HepG2 (cell line): ENCODE measurements around the gene ZNF213. TPM values are rescaled to one million over a fixed set of nuclear protein-coding genes. Genes with fewer than 3 reads are reported as not detected.
A peak's percentile ranks its signal among the peaks of the same experiment; 100 is the strongest.

ENCODE experiments used
- ARID2 ChIP-seq: sonication (generic); formaldehyde crosslinking; IDR thresholded peaks from 2 replicates; pipeline ENCODE4 v1.8.1; 2022; ENCODE audit warnings: mild to moderate bottlenecking, missing genetic modification reagents, borderline replicate concordance
- BCL6 ChIP-seq: IDR thresholded peaks from 2 replicates; pipeline ENCODE4 v1.6.1; 2016; ENCODE audit warnings: missing genetic modification reagents, missing compliant biosample characterization
- DR1 ChIP-seq: sonication (generic); formaldehyde crosslinking; IDR thresholded peaks from 2 replicates; pipeline ENCODE4 v1.8.0; 2021; ENCODE audit warnings: mild to moderate bottlenecking, missing genetic modification reagents, inconsistent platforms
- FIP1L1 ChIP-seq: fragments of 200-400 bp; formaldehyde crosslinking; IDR thresholded peaks from 2 replicates; pipeline ENCODE4 v1.6.1; 2018; ENCODE audit warnings: low read depth, mild to moderate bottlenecking, low read length, moderate library complexity, borderline replicate concordance; ENCODE audit not compliant: insufficient read depth
- HIVEP1 ChIP-seq: sonication (generic); formaldehyde crosslinking; IDR thresholded peaks from 2 replicates; pipeline ENCODE4 v1.4.0; 2020; ENCODE audit warnings: mild to moderate bottlenecking, missing genetic modification reagents
- JUND ChIP-seq: sonication (generic); formaldehyde crosslinking; IDR thresholded peaks from 2 replicates; pipeline ENCODE4 v1.8.0; 2022; ENCODE audit warnings: mild to moderate bottlenecking, missing genetic modification reagents
- MTF1 ChIP-seq: sonication (generic); formaldehyde crosslinking; IDR thresholded peaks from 2 replicates; pipeline ENCODE4 v1.5.0; 2020; ENCODE audit warnings: missing genetic modification reagents
- RBM39 ChIP-seq: fragments of 200-400 bp; formaldehyde crosslinking; IDR thresholded peaks from one replicate; pipeline ENCODE4 v1.6.1; 2018; ENCODE audit warnings: antibody characterized with exemption, mild to moderate bottlenecking, low read depth, low read length; ENCODE audit not compliant: poor library complexity, severe bottlenecking
- SRF ChIP-seq: IDR thresholded peaks from 2 replicates; pipeline ENCODE4 v1.6.1; 2011; ENCODE audit warnings: mild to moderate bottlenecking, low read depth, low read length, moderate library complexity
- SSRP1 ChIP-seq: IDR thresholded peaks from 2 replicates; pipeline ENCODE4 v1.6.1; 2016; ENCODE audit warnings: control low read depth
- ZNF10 ChIP-seq: sonication (generic); formaldehyde crosslinking; IDR thresholded peaks from 2 replicates; pipeline ENCODE4 v1.4.0; 2020; ENCODE audit warnings: mild to moderate bottlenecking, low read depth, missing genetic modification reagents, borderline replicate concordance
- ZNF232 ChIP-seq: sonication (generic); formaldehyde crosslinking; IDR thresholded peaks from 2 replicates; pipeline ENCODE4 v1.4.0; 2020; ENCODE audit warnings: missing genetic modification reagents, borderline replicate concordance
- ZNF274 ChIP-seq: sonication (generic); formaldehyde crosslinking; IDR thresholded peaks from 2 replicates; pipeline ENCODE4 v1.5.1; 2020; ENCODE audit warnings: mild to moderate bottlenecking, missing genetic modification reagents
- ZNF589 ChIP-seq: sonication (generic); formaldehyde crosslinking; conservative IDR thresholded peaks from 2 replicates; pipeline ENCODE4 v1.8.0; 2022; ENCODE audit warnings: mild to moderate bottlenecking, moderate library complexity, missing genetic modification reagents
- ZSCAN29 ChIP-seq: sonication (generic); formaldehyde crosslinking; conservative IDR thresholded peaks from 2 replicates; pipeline ENCODE4 v1.4.0; 2020; ENCODE audit warnings: mild to moderate bottlenecking, missing genetic modification reagents
- ZSCAN31 ChIP-seq: sonication (generic); formaldehyde crosslinking; IDR thresholded peaks from 2 replicates; pipeline ENCODE4 v1.5.0; 2020; ENCODE audit warnings: low read depth, mild to moderate bottlenecking, missing genetic modification reagents
- polyA plus RNA-seq, 8 experiments: library from polyadenylated mRNA; depleted of rRNA in 3 of 8; stranded (reverse) in 7 of 8; unstranded in 1 of 8; fragments of >200 nt; fragmentation: Illumina TruSeq in 4 of 8; extraction: Trizol in 4 of 8; gene quantifications; 2 replicates each; pipeline versions ENCODE4 v1.2.1 to v1.2.3, GENCODE V29; 2011 to 2016; ENCODE audit warnings: low read depth in 4 of 8, missing spikeins in 1 of 8, mixed read lengths in 1 of 8; ENCODE audit not compliant: insufficient read depth in 1 of 8
- total RNA-seq, 5 experiments: library from RNA; depleted of rRNA; stranded (reverse); fragments of >200 nt; fragmentation: Illumina TruSeq; extraction: Trizol; gene quantifications; 2 replicates each; pipeline ENCODE4 v1.2.3, GENCODE V29; 2016; ENCODE audit warnings: low read depth in 1 of 5
- TF ChIP-seq, protein P1 (sequence below): IDR thresholded peaks from 2 replicates; pipeline ENCODE4 v1.6.1; 2016; ENCODE audit warnings: missing genetic modification reagents, missing compliant biosample characterization
- TF ChIP-seq, protein P2 (sequence below): sonication (generic); formaldehyde crosslinking; IDR thresholded peaks from 2 replicates; pipeline ENCODE4 v1.4.0; 2020; ENCODE audit warnings: missing genetic modification reagents
- TF ChIP-seq, protein P3 (sequence below): sonication (generic); formaldehyde crosslinking; conservative IDR thresholded peaks from 2 replicates; pipeline ENCODE4 v1.4.0; 2020; ENCODE audit warnings: missing genetic modification reagents
- TF ChIP-seq, protein P4 (sequence below): IDR thresholded peaks from 2 replicates; pipeline ENCODE4 v1.6.1; 2016; ENCODE audit warnings: low read depth, borderline replicate concordance
- TF ChIP-seq, protein P5 (sequence below): sonication (generic); formaldehyde crosslinking; IDR thresholded peaks from 2 replicates; pipeline ENCODE4 v1.4.0; 2020; ENCODE audit warnings: mild to moderate bottlenecking, low read depth, missing genetic modification reagents
- TF ChIP-seq, protein P6 (sequence below): sonication (generic); formaldehyde crosslinking; IDR thresholded peaks from 2 replicates; pipeline ENCODE4 v1.8.0; 2022; ENCODE audit warnings: missing genetic modification reagents, low read depth, mild to moderate bottlenecking, borderline replicate concordance
- TF ChIP-seq, protein P7 (sequence below): sonication (generic); formaldehyde crosslinking; IDR thresholded peaks from 2 replicates; pipeline ENCODE4 v1.5.1; 2020; ENCODE audit warnings: mild to moderate bottlenecking, moderate library complexity, missing genetic modification reagents

Gene ZNF213
- total and polyA plus RNA-seq, 2 of the 13 experiments (the other 11 are each of a cell fraction or from before 2014, with no cell fraction given) = 0.59 to 0.97 TPM

DNA sequence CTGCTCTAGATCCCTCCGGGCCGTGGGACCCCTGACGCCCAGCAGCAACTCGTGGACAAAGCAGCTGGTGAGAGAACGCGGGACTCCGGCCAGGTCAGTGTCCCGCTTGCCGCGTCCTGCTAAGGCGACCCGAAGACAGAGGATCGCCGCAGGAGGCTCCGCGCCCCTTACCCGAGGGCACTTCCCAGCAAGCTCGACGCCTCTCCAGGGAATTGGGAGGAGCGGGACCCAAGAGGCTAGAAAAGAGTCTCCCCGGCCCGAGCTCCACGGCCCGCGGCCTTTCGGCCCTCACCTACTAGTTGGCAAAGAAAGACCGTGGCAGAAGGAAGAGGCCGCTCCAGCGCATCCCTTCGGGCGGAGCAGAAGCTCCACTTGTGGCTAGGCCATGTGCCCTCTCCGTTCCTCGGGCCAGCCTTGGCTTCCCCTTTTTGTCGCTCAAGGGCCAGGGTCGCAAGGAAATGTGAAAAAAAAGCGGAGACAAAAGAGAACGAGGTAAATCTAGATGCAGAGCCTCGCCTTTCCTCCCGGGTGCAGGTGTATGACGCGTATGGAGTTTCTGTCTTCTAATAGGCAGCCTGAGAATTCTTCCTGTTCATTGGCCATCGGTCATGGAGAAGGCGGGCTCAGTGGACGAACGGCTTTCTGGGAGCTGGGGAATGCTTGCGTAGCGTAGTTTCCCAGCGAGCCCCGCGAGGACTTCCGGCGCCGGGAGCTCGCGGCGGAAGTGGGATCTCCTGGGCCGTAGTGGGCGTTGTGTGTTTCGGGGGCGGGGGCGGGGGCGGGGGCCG, at the start of gene ZNF213 (continued):
- TF ChIP-seq ZNF232 (CRISPR knock-in tag) = no peak
- no peak for TF ChIP-seq ZNF10
- no peak; the same call in 1 of the 2 replicates for TF ChIP-seq HIVEP1 (CRISPR knock-in tag)
- TF ChIP-seq MTF1 (CRISPR knock-in tag) = 0 out of 2 replicates have a peak, but pooled peaks have one; percentile 19
- TF ChIP-seq ZNF589 (CRISPR knock-in tag) = 0 out of 2 replicates have a peak, but pooled peaks have one; percentile 43
- TF ChIP-seq, protein P1, sequence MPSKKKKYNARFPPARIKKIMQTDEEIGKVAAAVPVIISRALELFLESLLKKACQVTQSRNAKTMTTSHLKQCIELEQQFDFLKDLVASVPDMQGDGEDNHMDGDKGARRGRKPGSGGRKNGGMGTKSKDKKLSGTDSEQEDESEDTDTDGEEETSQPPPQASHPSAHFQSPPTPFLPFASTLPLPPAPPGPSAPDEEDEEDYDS (CRISPR knock-in tag) = peak; percentile 61
- TF ChIP-seq ARID2 = no peak
- TF ChIP-seq, protein P2, sequence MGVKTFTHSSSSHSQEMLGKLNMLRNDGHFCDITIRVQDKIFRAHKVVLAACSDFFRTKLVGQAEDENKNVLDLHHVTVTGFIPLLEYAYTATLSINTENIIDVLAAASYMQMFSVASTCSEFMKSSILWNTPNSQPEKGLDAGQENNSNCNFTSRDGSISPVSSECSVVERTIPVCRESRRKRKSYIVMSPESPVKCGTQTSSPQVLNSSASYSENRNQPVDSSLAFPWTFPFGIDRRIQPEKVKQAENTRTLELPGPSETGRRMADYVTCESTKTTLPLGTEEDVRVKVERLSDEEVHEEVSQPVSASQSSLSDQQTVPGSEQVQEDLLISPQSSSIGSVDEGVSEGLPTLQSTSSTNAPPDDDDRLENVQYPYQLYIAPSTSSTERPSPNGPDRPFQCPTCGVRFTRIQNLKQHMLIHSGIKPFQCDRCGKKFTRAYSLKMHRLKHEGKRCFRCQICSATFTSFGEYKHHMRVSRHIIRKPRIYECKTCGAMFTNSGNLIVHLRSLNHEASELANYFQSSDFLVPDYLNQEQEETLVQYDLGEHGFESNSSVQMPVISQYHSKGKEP = no peak
- no peak for TF ChIP-seq SSRP1
- no peak for TF ChIP-seq JUND (CRISPR knock-in tag)
- TF ChIP-seq, protein P3, sequence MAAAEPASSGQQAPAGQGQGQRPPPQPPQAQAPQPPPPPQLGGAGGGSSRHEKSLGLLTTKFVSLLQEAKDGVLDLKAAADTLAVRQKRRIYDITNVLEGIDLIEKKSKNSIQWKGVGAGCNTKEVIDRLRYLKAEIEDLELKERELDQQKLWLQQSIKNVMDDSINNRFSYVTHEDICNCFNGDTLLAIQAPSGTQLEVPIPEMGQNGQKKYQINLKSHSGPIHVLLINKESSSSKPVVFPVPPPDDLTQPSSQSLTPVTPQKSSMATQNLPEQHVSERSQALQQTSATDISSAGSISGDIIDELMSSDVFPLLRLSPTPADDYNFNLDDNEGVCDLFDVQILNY = no peak
- TF ChIP-seq, protein P4, sequence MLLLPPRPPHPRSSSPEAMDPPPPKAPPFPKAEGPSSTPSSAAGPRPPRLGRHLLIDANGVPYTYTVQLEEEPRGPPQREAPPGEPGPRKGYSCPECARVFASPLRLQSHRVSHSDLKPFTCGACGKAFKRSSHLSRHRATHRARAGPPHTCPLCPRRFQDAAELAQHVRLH = no peak
- TF ChIP-seq SRF = 0 out of 2 replicates have a peak, but pooled peaks have one; percentile 54
- TF ChIP-seq, protein P5, sequence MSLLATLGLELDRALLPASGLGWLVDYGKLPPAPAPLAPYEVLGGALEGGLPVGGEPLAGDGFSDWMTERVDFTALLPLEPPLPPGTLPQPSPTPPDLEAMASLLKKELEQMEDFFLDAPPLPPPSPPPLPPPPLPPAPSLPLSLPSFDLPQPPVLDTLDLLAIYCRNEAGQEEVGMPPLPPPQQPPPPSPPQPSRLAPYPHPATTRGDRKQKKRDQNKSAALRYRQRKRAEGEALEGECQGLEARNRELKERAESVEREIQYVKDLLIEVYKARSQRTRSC (CRISPR knock-in tag) = no peak
- TF ChIP-seq ZNF274 (CRISPR knock-in tag) = no peak
- TF ChIP-seq ZSCAN29 = no peak
- no peak for TF ChIP-seq FIP1L1
- TF ChIP-seq DR1 = peak; percentile 71
- no peak for TF ChIP-seq RBM39
- TF ChIP-seq, protein P6, sequence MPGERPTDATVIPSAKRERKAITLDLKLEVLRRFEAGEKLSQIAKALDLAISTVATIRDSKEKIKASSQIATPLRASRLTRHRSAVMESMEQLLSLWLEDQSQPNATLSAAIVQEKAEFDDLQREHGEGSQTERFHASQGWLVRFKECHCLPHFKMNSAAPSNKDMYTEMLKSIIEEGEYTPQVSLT = no peak
- TF ChIP-seq ZSCAN31 (CRISPR knock-in tag) = no peak; the same call in 1 of the 2 replicates
- TF ChIP-seq, protein P7, sequence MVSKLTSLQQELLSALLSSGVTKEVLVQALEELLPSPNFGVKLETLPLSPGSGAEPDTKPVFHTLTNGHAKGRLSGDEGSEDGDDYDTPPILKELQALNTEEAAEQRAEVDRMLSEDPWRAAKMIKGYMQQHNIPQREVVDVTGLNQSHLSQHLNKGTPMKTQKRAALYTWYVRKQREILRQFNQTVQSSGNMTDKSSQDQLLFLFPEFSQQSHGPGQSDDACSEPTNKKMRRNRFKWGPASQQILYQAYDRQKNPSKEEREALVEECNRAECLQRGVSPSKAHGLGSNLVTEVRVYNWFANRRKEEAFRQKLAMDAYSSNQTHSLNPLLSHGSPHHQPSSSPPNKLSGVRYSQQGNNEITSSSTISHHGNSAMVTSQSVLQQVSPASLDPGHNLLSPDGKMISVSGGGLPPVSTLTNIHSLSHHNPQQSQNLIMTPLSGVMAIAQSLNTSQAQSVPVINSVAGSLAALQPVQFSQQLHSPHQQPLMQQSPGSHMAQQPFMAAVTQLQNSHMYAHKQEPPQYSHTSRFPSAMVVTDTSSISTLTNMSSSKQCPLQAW (CRISPR knock-in tag) = no peak
- no peak for TF ChIP-seq BCL6 (CRISPR knock-in tag)
